Measurements from ENCODE around the gene MXRA8.

- TF ChIP-seq CTCF (IDR thresholded peaks at IDR 0.05) = no peak
- no peak for TF ChIP-seq POLR2A (IDR thresholded peaks at IDR 0.05)
Measured at GRCh38 chr1:1310476-1311053, 47.8 kb downstream of the MXRA8 start.
